Osteoblast (primary cell): Measurements from ENCODE around the gene MARK3. TPM values are rescaled to one million over a fixed set of nuclear protein-coding genes. Genes with fewer than 3 reads are reported as not detected.

Source experiments
- DNase-seq: peaks from one replicate; pipeline ENCODE4 v3.0.0; 2011; ENCODE audit warnings: low spot score, mixed read lengths; ENCODE audit not compliant: insufficient read length; ENCODE audit errors: missing footprints
- H2AFZ ChIP-seq: 2 replicates; pipeline ENCODE4 v1.6.0; 2011; ENCODE audit warnings: mild to moderate bottlenecking, low read length
- H3K27ac ChIP-seq: 2 replicates; pipeline ENCODE4 v1.5.1; 2011; ENCODE audit warnings: mild to moderate bottlenecking, low read depth, low read length, moderate library complexity
- H3K27me3 ChIP-seq: 2 replicates; pipeline ENCODE4 v1.6.0; 2012; ENCODE audit warnings: mild to moderate bottlenecking, control low read depth, inconsistent platforms, low read length, moderate library complexity; ENCODE audit not compliant: insufficient read depth
- H3K36me3 ChIP-seq: 2 replicates; pipeline ENCODE4 v1.5.1; 2011; ENCODE audit warnings: mild to moderate bottlenecking, low read length, control low read depth, moderate library complexity; ENCODE audit not compliant: insufficient read depth
- H3K4me1 ChIP-seq: 2 replicates; pipeline ENCODE4 v1.5.1; 2011; ENCODE audit warnings: mild to moderate bottlenecking, low read length, control low read depth, moderate library complexity; ENCODE audit not compliant: insufficient read depth
- H3K4me2 ChIP-seq: 2 replicates; pipeline ENCODE4 v1.6.0; 2011; ENCODE audit warnings: mild to moderate bottlenecking, low read length; ENCODE audit not compliant: insufficient read depth
- H3K4me3 ChIP-seq: fragments of 200-600 bp; sonication (generic); 3 replicates; pipeline ENCODE4 v1.5.1; 2012; ENCODE audit warnings: mild to moderate bottlenecking, low read length, inconsistent platforms; ENCODE audit not compliant: insufficient read depth
- H3K79me2 ChIP-seq: 2 replicates; pipeline ENCODE4 v1.6.0; 2012; ENCODE audit warnings: mild to moderate bottlenecking, low read length, control low read depth, inconsistent platforms; ENCODE audit not compliant: insufficient read depth
- H3K9me3 ChIP-seq: 2 replicates; pipeline ENCODE4 v1.5.1; 2011; ENCODE audit warnings: low read depth, low read length, control low read depth
- H4K20me1 ChIP-seq: 2 replicates; pipeline ENCODE4 v1.6.0; 2012; ENCODE audit warnings: mild to moderate bottlenecking, low read length, control low read depth; ENCODE audit not compliant: insufficient read depth
- CTCF ChIP-seq: IDR thresholded peaks from 2 replicates; pipeline ENCODE4 v1.5.1; 2011; ENCODE audit warnings: mild to moderate bottlenecking, low read depth, low read length, moderate library complexity; ENCODE audit errors: extremely low read depth
- total RNA-seq: library from RNA; depleted of rRNA; stranded (reverse); fragments of >200 nt; gene quantifications from 2 replicates; pipeline ENCODE4 v1.2.3, GENCODE V29; 2012

Gene MARK3
- total RNA-seq, 1 donor, result 101 TPM

- Histone ChIP-seq H3K79me2 (peaks cover 7% of the 10 kb centered on the region), H3K4me1 (peaks cover 16% of the 10 kb centered on the region), H3K27ac (no peak overlapping the region), H3K36me3 (peaks cover 66% of the 10 kb centered on the region), H3K9me3 (no peaks in the 10 kb centered on the region), H3K4me2 (no peak overlapping the region), H3K4me3 (no peak overlapping the region), H2AFZ (no peak overlapping the region), H3K27me3 (no peaks in the 10 kb centered on the region), H4K20me1 (peaks cover under 1% of the 10 kb centered on the region)
- no peak for TF ChIP-seq CTCF
- no peak for DNase-seq
These were observed 107.1 kb downstream of the MARK3 start for GRCh38 chr14:103492156-103492925.

GRCh38 chr14:103495854-103496253 lies 110.6 kb downstream of the MARK3 start:
- Histone ChIP-seq H2AFZ (no peak overlapping the region), H3K36me3 (peaks cover 71% of the 10 kb centered on the region), H3K4me3 (no peak overlapping the region), H4K20me1 (peaks cover 9% of the 10 kb centered on the region), H3K9me3 (no peaks in the 10 kb centered on the region), H3K79me2 (peaks cover 10% of the 10 kb centered on the region), H3K27me3 (no peaks in the 10 kb centered on the region), H3K4me1 (no peaks in the 10 kb centered on the region), H3K27ac (no peak overlapping the region), H3K4me2 (no peak overlapping the region)
- no peak for TF ChIP-seq CTCF
- peak; percentile 34 for DNase-seq

GRCh38 chr14:103496776-103497175 lies 111.6 kb downstream of the MARK3 start:
- H4K20me1 ChIP-seq, result peaks cover 18% of the 10 kb centered on the region
- no peak overlapping the region for H2AFZ ChIP-seq
- H3K4me2 ChIP-seq, result no peak overlapping the region
- no peak overlapping the region for H3K4me3 ChIP-seq
- DNase-seq, result no peak
- H3K9me3 ChIP-seq, result no peaks in the 10 kb centered on the region
- no peak for TF ChIP-seq CTCF
- peaks cover 8% of the 10 kb centered on the region for H3K4me1 ChIP-seq
- H3K36me3 ChIP-seq, result peaks cover 71% of the 10 kb centered on the region
- H3K79me2 ChIP-seq, result peaks cover 16% of the 10 kb centered on the region
- no peaks in the 10 kb centered on the region for H3K27me3 ChIP-seq
- no peak overlapping the region for H3K27ac ChIP-seq

- peaks cover 79% of the 10 kb centered on the region for H3K36me3 ChIP-seq
- peaks cover 23% of the 10 kb centered on the region for H3K79me2 ChIP-seq
- H3K27me3 ChIP-seq, result no peaks in the 10 kb centered on the region
These were observed 114.5 kb downstream of the MARK3 start for GRCh38 chr14:103499709-103500108.

More at GRCh38 chr14:103499709-103500108, 114.5 kb downstream of the MARK3 start:
- Histone ChIP-seq H2AFZ (no peak overlapping the region), H3K9me3 (no peaks in the 10 kb centered on the region), H3K4me1 (peaks cover 12% of the 10 kb centered on the region), H3K4me2 (no peak overlapping the region), H4K20me1 (peaks cover 26% of the 10 kb centered on the region), H3K4me3 (no peak overlapping the region), H3K27ac (no peak overlapping the region)
- DNase-seq, result peak; percentile 17
- TF ChIP-seq CTCF, result no peak
